ENCODE data around the gene MICOS13.

- TF ChIP-seq CTCF (IDR thresholded peaks at IDR 0.05) (no peak), POLR2A (IDR thresholded peaks at IDR 0.05) (no peak)
Measured at GRCh38 chr19:5655412-5655811, 24.9 kb downstream of the MICOS13 start.
